OCI-LY7 (cell line): Measurements from ENCODE around the gene CKAP4.

Experiments
- CTCF ChIP-seq: fragments of 200-600 bp; sonication (generic); conservative IDR thresholded peaks from 2 replicates; pipeline ENCODE4 v1.5.1; 2014; ENCODE audit warnings: mild to moderate bottlenecking, antibody characterized with exemption, low read length, moderate library complexity, mixed read lengths
- EZH2phosphoT487 ChIP-seq: fragments of 200-600 bp; sonication (generic); IDR thresholded peaks from 2 replicates; pipeline ENCODE4 v1.6.1; 2018; ENCODE audit warnings: low read depth, borderline replicate concordance, mild to moderate bottlenecking, mixed run types, antibody characterized with exemption, low read length, moderate library complexity, mixed read lengths

- TF ChIP-seq CTCF (no peak), EZH2phosphoT487 (no peak)
Measured at GRCh38 chr12:106255493-106255892, 7.7 kb upstream of the CKAP4 start.
